ENCODE measurements around the gene DYNLRB1.
"Not testable (repeated sequence)": the region's sequence is repeated elsewhere in the genome, so short reads cannot be mapped to it uniquely, and the experiment has no call there.

Gene DYNLRB1

DNA sequence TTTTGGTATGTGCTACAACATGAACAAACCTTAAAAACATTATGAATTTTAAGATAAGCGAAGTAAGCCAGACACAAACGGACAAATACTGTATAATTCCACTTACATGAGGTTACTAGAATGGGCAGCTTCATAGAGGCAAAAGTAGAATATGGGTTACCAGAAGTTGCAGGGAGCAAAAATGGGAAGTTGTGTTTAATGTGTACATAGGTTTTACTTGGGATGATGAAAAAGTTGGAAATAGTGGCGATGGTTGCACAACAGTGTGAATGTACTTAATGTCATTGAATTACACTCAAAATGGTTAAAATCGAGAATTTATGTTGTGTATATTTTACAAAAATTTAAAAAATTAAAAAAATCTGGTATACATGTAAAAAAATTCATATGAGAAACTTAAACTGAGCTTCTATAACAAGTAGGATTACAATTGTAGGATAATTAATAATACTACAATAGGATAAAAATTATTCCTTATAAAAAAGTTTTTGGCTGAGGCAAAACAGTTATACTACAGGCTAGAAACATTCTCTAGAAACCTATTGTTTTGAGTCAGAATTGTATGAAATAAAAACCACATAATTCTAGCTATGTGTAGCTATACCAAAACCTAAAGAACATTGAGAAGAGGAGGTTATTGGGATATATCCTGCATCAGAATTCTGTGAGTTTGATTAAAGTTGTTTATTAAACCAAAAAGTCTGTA is 24.8 kb upstream of the DYNLRB1 start:
- H3K36me3 ChIP-seq (ENCODE audit: control insufficient read depth in 1 of 2, insufficient read depth in 2 of 2, low read length in 2 of 2), result peaks cover 30 to 70% of the 10 kb centered on the region in 2 donors
- no peak overlapping the region for H3K4me3 ChIP-seq (ENCODE audit: low read depth in 1 of 2, low read length in 2 of 2)
- no peaks in the 10 kb centered on the region for H3K27me3 ChIP-seq (ENCODE audit: control insufficient read depth in 1 of 2, insufficient read depth in 2 of 2, low read length in 2 of 2)
- H3K9ac ChIP-seq (ENCODE audit: low read depth in 1 of 2, low read length in 2 of 2), result no peak overlapping the region
- no peaks in the 10 kb centered on the region for H3K4me1 ChIP-seq (ENCODE audit: control insufficient read depth in 1 of 2, insufficient read depth in 2 of 2, low read length in 2 of 2)
- H3K9me3 ChIP-seq (ENCODE audit: control insufficient read depth in 1 of 2, low read length in 2 of 2), result no peaks in the 10 kb centered on the region
- H3K27ac ChIP-seq (ENCODE audit: low read depth, low read length), result no peak overlapping the region

DNA sequence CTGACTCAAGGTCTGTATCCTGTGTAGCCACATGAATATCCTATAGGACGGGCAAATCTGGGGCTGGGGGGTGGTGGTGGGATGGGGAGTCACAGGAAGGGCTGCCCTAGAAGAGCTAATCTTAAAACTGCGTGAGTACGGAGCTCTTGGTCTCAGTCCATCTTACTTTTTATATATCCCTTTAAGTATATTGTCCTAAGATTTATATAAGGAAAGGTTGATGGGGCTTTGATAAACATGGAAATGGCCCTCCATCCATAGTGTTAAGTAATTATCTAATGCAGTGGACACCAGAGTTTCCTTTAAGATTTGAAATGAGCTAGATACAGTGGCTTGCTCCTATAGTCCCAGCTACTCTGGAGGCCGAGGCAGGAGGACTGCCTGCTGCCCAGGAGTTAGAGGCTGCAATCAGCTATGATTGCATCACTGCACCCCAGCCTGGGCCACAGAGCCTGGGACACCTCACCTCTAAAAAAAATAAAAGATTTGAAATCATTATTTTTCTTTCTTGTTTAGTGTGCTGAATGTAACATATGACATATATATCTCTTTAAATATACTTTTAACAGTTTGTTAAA is 24.2 kb upstream of the DYNLRB1 start:
- no peak overlapping the region for H3K4me3 ChIP-seq (ENCODE audit: low read depth in 1 of 2, low read length in 2 of 2)
- no peaks in the 10 kb centered on the region for H3K27me3 ChIP-seq (ENCODE audit: control insufficient read depth in 1 of 2, insufficient read depth in 2 of 2, low read length in 2 of 2)
- no peaks in the 10 kb centered on the region for H3K9me3 ChIP-seq (ENCODE audit: control insufficient read depth in 1 of 2, low read length in 2 of 2)
- no peak overlapping the region for H3K27ac ChIP-seq (ENCODE audit: low read depth, low read length)
- H3K4me1 ChIP-seq (ENCODE audit: control insufficient read depth in 1 of 2, insufficient read depth in 2 of 2, low read length in 2 of 2), result no peaks in the 10 kb centered on the region
- H3K9ac ChIP-seq (ENCODE audit: low read depth in 1 of 2, low read length in 2 of 2), result no peak overlapping the region
- H3K36me3 ChIP-seq (ENCODE audit: control insufficient read depth in 1 of 2, insufficient read depth in 2 of 2, low read length in 2 of 2), result peaks cover 30 to 74% of the 10 kb centered on the region in 2 donors

- Histone ChIP-seq H3K27me3 (ENCODE audit: control insufficient read depth in 1 of 2, insufficient read depth in 2 of 2, low read length in 2 of 2) (no peaks in the 10 kb centered on the region), H3K4me1 (ENCODE audit: control insufficient read depth in 1 of 2, insufficient read depth in 2 of 2, low read length in 2 of 2) (no peaks in the 10 kb centered on the region), H3K36me3 (ENCODE audit: control insufficient read depth in 1 of 2, insufficient read depth in 2 of 2, low read length in 2 of 2) (peaks cover 30 to 73% of the 10 kb centered on the region in 2 donors), H3K9me3 (ENCODE audit: control insufficient read depth in 1 of 2, low read length in 2 of 2) (no peaks in the 10 kb centered on the region), H3K9ac (ENCODE audit: low read depth in 1 of 2, low read length in 2 of 2) (no peak overlapping the region), H3K4me3 (ENCODE audit: low read depth in 1 of 2, low read length in 2 of 2) (no peak overlapping the region), H3K27ac (ENCODE audit: low read depth, low read length) (no peak overlapping the region)
Measured at GRCh38 chr20:34493646-34494045, 22.6 kb upstream of the DYNLRB1 start.

- Histone ChIP-seq H3K36me3 (ENCODE audit: control insufficient read depth in 1 of 2, insufficient read depth in 2 of 2, low read length in 2 of 2) (peaks cover 20 to 61% of the 10 kb centered on the region in 2 donors), H3K9me3 (ENCODE audit: control insufficient read depth in 1 of 2, low read length in 2 of 2) (peaks cover 0 to 3% of the 10 kb centered on the region in 2 donors), H3K4me3 (ENCODE audit: low read depth in 1 of 2, low read length in 2 of 2) (no peak overlapping the region), H3K9ac (ENCODE audit: low read depth in 1 of 2, low read length in 2 of 2) (no peak overlapping the region), H3K27ac (ENCODE audit: low read depth, low read length) (no peak overlapping the region), H3K27me3 (ENCODE audit: control insufficient read depth in 1 of 2, insufficient read depth in 2 of 2, low read length in 2 of 2) (no peaks in the 10 kb centered on the region), H3K4me1 (ENCODE audit: control insufficient read depth in 1 of 2, insufficient read depth in 2 of 2, low read length in 2 of 2) (no peaks in the 10 kb centered on the region)
Measured at GRCh38 chr20:34495307-34495706, 20.9 kb upstream of the DYNLRB1 start.

DNA sequence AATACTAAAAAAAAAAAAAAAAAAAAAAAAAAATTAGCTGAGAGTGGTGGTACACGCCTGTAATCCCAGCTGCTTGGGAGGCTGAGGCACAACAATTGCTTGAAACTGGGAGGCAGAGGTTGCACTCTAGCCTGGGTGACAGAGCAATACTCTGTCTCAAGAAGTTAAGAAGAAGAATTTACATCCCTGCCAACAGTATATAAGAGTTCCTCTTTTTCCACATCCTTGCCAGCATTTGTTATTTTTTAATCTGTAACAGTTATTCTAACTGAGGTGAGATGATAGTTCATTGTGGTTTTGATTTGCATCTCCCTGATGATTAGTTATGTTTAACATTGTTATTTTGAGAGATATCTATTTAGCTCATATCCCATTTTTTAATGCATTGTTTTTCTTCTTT is 20.3 kb upstream of the DYNLRB1 start:
- no peak overlapping the region for H3K27ac ChIP-seq (ENCODE audit: low read depth, low read length)
- no peak overlapping the region for H3K9ac ChIP-seq (ENCODE audit: low read depth in 1 of 2, low read length in 2 of 2)
- peaks cover 0 to 3% of the 10 kb centered on the region in 2 donors for H3K9me3 ChIP-seq (ENCODE audit: control insufficient read depth in 1 of 2, low read length in 2 of 2)
- no peak overlapping the region for H3K4me3 ChIP-seq (ENCODE audit: low read depth in 1 of 2, low read length in 2 of 2)
- peaks cover 19 to 55% of the 10 kb centered on the region in 2 donors for H3K36me3 ChIP-seq (ENCODE audit: control insufficient read depth in 1 of 2, insufficient read depth in 2 of 2, low read length in 2 of 2)
- no peaks in the 10 kb centered on the region for H3K27me3 ChIP-seq (ENCODE audit: control insufficient read depth in 1 of 2, insufficient read depth in 2 of 2, low read length in 2 of 2)
- H3K4me1 ChIP-seq (ENCODE audit: control insufficient read depth in 1 of 2, insufficient read depth in 2 of 2, low read length in 2 of 2), result no peaks in the 10 kb centered on the region

GRCh38 chr20:34497596-34497995 is 18.6 kb upstream of the DYNLRB1 start:
- H3K36me3 ChIP-seq (ENCODE audit: control insufficient read depth in 1 of 2, insufficient read depth in 2 of 2, low read length in 2 of 2), result peaks cover 10 to 41% of the 10 kb centered on the region in 2 donors

GRCh38 chr20:34500823-34501222 is 15.4 kb upstream of the DYNLRB1 start:
- peaks cover 11 to 34% of the 10 kb centered on the region in 2 donors for H3K36me3 ChIP-seq (ENCODE audit: control insufficient read depth in 1 of 2, insufficient read depth in 2 of 2, low read length in 2 of 2)
- no peaks in the 10 kb centered on the region for H3K27me3 ChIP-seq (ENCODE audit: control insufficient read depth in 1 of 2, insufficient read depth in 2 of 2, low read length in 2 of 2)
- no peak overlapping the region for H3K9ac ChIP-seq (ENCODE audit: low read depth in 1 of 2, low read length in 2 of 2)
- peaks cover 0 to 3% of the 10 kb centered on the region in 2 donors for H3K9me3 ChIP-seq (ENCODE audit: control insufficient read depth in 1 of 2, low read length in 2 of 2)
- no peak overlapping the region for H3K4me3 ChIP-seq (ENCODE audit: low read depth in 1 of 2, low read length in 2 of 2)
- no peak overlapping the region for H3K27ac ChIP-seq (ENCODE audit: low read depth, low read length)
- no peaks in the 10 kb centered on the region for H3K4me1 ChIP-seq (ENCODE audit: control insufficient read depth in 1 of 2, insufficient read depth in 2 of 2, low read length in 2 of 2)

More at GRCh38 chr20:34497596-34497995, 18.6 kb upstream of the DYNLRB1 start:
- not testable (repeated sequence) for H3K9me3 ChIP-seq (ENCODE audit: control insufficient read depth in 1 of 2, low read length in 2 of 2); H3K27me3 ChIP-seq (ENCODE audit: control insufficient read depth in 1 of 2, insufficient read depth in 2 of 2, low read length in 2 of 2); H3K27ac ChIP-seq (ENCODE audit: low read depth, low read length); H3K9ac ChIP-seq (ENCODE audit: low read depth in 1 of 2, low read length in 2 of 2); H3K4me1 ChIP-seq (ENCODE audit: control insufficient read depth in 1 of 2, insufficient read depth in 2 of 2, low read length in 2 of 2); H3K4me3 ChIP-seq (ENCODE audit: low read depth in 1 of 2, low read length in 2 of 2)

GRCh38 chr20:34506480-34506879 is 9.7 kb upstream of the DYNLRB1 start:
- no peaks in the 10 kb centered on the region for H3K4me1 ChIP-seq (ENCODE audit: control insufficient read depth in 1 of 2, insufficient read depth in 2 of 2, low read length in 2 of 2)
- no peak overlapping the region for H3K9ac ChIP-seq (ENCODE audit: low read depth in 1 of 2, low read length in 2 of 2)
- peaks cover 15 to 45% of the 10 kb centered on the region in 2 donors for H3K36me3 ChIP-seq (ENCODE audit: control insufficient read depth in 1 of 2, insufficient read depth in 2 of 2, low read length in 2 of 2)
- H3K27me3 ChIP-seq (ENCODE audit: control insufficient read depth in 1 of 2, insufficient read depth in 2 of 2, low read length in 2 of 2), result no peaks in the 10 kb centered on the region
- H3K27ac ChIP-seq (ENCODE audit: low read depth, low read length), result no peak overlapping the region
- no peak overlapping the region for H3K4me3 ChIP-seq (ENCODE audit: low read depth in 1 of 2, low read length in 2 of 2)
- no peaks in the 10 kb centered on the region for H3K9me3 ChIP-seq (ENCODE audit: control insufficient read depth in 1 of 2, low read length in 2 of 2)

DNA sequence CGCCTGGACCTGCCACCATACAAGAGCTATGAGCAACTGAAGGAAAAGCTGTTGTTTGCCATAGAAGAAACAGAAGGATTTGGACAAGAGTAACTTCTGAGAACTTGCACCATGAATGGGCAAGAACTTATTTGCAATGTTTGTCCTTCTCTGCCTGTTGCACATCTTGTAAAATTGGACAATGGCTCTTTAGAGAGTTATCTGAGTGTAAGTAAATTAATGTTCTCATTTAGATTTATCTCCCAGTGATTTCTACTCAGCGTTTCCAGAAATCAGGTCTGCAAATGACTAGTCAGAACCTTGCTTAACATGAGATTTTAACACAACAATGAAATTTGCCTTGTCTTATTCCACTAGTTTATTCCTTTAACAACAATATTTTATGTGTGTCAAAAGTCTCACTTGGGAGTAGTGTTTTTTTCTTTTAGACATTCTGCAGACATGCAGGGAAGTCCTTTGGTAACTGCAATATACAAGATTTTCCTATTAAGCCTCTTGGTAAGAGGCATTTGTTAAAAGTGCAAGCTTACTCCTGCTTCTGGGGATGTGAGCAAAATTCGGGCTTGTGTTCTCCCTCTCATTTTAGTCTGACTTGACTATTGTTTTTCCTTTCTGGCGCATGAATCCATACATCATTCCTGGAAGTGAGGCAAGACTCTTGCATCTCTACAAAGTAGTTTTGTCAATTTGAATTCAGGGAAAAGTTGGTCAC is 8.4 kb upstream of the DYNLRB1 start:
- H3K9me3 ChIP-seq (ENCODE audit: control insufficient read depth in 1 of 2, low read length in 2 of 2), result no peaks in the 10 kb centered on the region
- peaks cover 15 to 45% of the 10 kb centered on the region in 2 donors for H3K36me3 ChIP-seq (ENCODE audit: control insufficient read depth in 1 of 2, insufficient read depth in 2 of 2, low read length in 2 of 2)
- H3K4me3 ChIP-seq (ENCODE audit: low read depth in 1 of 2, low read length in 2 of 2), result no peak overlapping the region
- peaks cover 0 to 4% of the 10 kb centered on the region in 2 donors for H3K4me1 ChIP-seq (ENCODE audit: control insufficient read depth in 1 of 2, insufficient read depth in 2 of 2, low read length in 2 of 2)
- H3K9ac ChIP-seq (ENCODE audit: low read depth in 1 of 2, low read length in 2 of 2), result no peak overlapping the region
- no peaks in the 10 kb centered on the region for H3K27me3 ChIP-seq (ENCODE audit: control insufficient read depth in 1 of 2, insufficient read depth in 2 of 2, low read length in 2 of 2)
- no peak overlapping the region for H3K27ac ChIP-seq (ENCODE audit: low read depth, low read length)

- Histone ChIP-seq H3K9me3 (ENCODE audit: control insufficient read depth in 1 of 2, low read length in 2 of 2) (no peaks in the 10 kb centered on the region), H3K27me3 (ENCODE audit: control insufficient read depth in 1 of 2, insufficient read depth in 2 of 2, low read length in 2 of 2) (no peaks in the 10 kb centered on the region), H3K9ac (ENCODE audit: low read depth in 1 of 2, low read length in 2 of 2) (no peak overlapping the region), H3K4me1 (ENCODE audit: control insufficient read depth in 1 of 2, insufficient read depth in 2 of 2, low read length in 2 of 2) (peaks cover 12 to 18% of the 10 kb centered on the region in 2 donors), H3K27ac (ENCODE audit: low read depth, low read length) (no peak overlapping the region), H3K4me3 (ENCODE audit: low read depth in 1 of 2, low read length in 2 of 2) (no peak overlapping the region), H3K36me3 (ENCODE audit: control insufficient read depth in 1 of 2, insufficient read depth in 2 of 2, low read length in 2 of 2) (peaks cover 7 to 32% of the 10 kb centered on the region in 2 donors)
Measured at GRCh38 chr20:34510575-34510974, 5.6 kb upstream of the DYNLRB1 start.
